ENCODE measurements around the gene PPM1M.

- TF ChIP-seq CTCF (IDR thresholded peaks at IDR 0.05) (no peak), EZH2phosphoT487 (IDR thresholded peaks at IDR 0.05) (no peak)
These were observed 4.6 kb upstream of the PPM1M start for GRCh38 chr3:52240886-52241370.

Measured in neural progenitor cell (in vitro differentiated cells).